Spleen (tissue), 7 donors: Measurements from ENCODE around the gene HCFC1R1.

Source experiments
- POLR2AphosphoS5 ChIP-seq, 3 donors: sonication (generic); formaldehyde crosslinking; IDR thresholded peaks; one replicate each; pipeline ENCODE4 v1.5.1; 2017; ENCODE audit warnings: antibody characterized with exemption in 3 of 3
- TF ChIP-seq, protein P1 (sequence below), 11 experiments: fragments of 200-600 bp in 7 of 11; fragments of 450-650 bp in 4 of 11; sonication (generic) in 4 of 11; IDR thresholded peaks in 8 of 11; conservative IDR thresholded peaks in 3 of 11; 1 replicate in 7 of 11; 2 replicates in 4 of 11; pipeline versions ENCODE4 v1.4.0 to v1.8.0; 2016 to 2021; ENCODE audit warnings: antibody characterized with exemption in 11 of 11, inconsistent platforms in 4 of 11, mild to moderate bottlenecking in 1 of 11
- donor health status: DM: no; HTN: no; CAD: no; lungs with moderate emphysema.
- donor health status: DM: no; HTN: no; CAD: no.
- donor health status: DM: no; HTN: no; CAD: no.

DNA sequence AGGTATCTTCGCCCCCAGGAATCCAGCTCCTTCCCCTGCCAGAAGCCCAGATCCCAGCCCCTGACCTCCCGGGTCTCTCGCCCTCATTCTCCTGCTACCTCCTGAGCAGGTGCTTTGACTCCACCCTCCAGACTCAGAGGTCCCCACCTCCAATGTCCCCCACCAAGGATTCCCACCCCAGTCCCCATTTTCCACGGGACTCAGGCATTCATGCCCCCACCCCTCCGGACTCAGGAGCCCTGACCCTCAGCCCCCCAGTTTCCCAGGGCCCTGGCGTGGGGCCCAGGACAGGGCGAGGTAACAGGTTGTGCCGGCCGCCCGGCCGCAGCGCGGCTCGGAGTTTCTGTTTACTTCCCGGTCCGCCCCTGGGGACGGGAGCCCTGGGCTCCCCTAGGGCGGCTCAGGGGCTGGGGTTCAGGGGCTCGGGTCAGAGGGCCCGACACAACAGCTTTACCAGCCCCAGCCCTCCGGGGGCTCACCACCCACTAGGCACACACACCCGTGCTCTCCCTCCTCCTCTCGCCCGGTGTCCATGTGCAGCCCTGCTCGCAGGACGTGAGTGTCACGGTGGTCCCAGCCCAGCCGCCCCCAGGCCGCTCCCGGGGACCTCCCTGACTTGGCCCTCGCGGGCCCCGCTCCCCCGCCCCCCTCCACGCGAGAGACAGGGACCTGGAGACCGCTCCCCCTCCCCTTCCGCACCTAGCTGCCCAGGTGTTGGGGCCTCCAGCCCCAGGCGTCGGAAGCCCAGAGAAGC, 12.4 kb upstream of the HCFC1R1 start:
- TF ChIP-seq, protein P1, sequence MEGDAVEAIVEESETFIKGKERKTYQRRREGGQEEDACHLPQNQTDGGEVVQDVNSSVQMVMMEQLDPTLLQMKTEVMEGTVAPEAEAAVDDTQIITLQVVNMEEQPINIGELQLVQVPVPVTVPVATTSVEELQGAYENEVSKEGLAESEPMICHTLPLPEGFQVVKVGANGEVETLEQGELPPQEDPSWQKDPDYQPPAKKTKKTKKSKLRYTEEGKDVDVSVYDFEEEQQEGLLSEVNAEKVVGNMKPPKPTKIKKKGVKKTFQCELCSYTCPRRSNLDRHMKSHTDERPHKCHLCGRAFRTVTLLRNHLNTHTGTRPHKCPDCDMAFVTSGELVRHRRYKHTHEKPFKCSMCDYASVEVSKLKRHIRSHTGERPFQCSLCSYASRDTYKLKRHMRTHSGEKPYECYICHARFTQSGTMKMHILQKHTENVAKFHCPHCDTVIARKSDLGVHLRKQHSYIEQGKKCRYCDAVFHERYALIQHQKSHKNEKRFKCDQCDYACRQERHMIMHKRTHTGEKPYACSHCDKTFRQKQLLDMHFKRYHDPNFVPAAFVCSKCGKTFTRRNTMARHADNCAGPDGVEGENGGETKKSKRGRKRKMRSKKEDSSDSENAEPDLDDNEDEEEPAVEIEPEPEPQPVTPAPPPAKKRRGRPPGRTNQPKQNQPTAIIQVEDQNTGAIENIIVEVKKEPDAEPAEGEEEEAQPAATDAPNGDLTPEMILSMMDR (IDR thresholded peaks at IDR 0.05 in 8 of 11, conservative IDR thresholded peaks at IDR 0.05 in 3 of 11): no peak
- no peak for TF ChIP-seq POLR2AphosphoS5 (IDR thresholded peaks at IDR 0.05)
